ENCODE results near the gene DCT.
"Not testable (repeated sequence)": the region's sequence is repeated elsewhere in the genome, so short reads cannot be mapped to it uniquely, and the experiment has no call there.

Gene DCT

DNA sequence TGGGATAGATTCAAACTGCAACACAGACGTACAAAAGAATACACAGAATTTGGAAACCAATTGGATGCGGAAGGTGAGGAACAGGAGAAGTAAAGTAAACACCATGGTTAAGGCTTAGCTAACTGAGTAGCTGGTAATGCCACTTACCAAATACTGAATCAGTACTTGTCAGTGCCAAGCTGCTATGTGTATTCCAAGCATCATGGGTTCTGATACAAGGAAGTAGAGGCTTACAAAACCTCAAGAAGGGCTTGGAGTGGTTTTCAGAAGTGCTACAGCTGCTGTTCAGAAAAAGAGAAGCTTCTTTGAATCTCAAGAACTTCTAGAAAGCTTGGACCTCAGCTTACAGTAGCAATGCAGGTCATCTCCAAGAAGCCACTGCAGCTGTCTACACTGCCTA, 35.9 kb upstream of the DCT start:
- H3K4me3 ChIP-seq (replicated peaks; ENCODE audit: low read depth, low read length), result no peak overlapping the region
- DNase-seq (ENCODE audit: extremely low read depth, low read depth), result no peak
- TF ChIP-seq, protein P1, sequence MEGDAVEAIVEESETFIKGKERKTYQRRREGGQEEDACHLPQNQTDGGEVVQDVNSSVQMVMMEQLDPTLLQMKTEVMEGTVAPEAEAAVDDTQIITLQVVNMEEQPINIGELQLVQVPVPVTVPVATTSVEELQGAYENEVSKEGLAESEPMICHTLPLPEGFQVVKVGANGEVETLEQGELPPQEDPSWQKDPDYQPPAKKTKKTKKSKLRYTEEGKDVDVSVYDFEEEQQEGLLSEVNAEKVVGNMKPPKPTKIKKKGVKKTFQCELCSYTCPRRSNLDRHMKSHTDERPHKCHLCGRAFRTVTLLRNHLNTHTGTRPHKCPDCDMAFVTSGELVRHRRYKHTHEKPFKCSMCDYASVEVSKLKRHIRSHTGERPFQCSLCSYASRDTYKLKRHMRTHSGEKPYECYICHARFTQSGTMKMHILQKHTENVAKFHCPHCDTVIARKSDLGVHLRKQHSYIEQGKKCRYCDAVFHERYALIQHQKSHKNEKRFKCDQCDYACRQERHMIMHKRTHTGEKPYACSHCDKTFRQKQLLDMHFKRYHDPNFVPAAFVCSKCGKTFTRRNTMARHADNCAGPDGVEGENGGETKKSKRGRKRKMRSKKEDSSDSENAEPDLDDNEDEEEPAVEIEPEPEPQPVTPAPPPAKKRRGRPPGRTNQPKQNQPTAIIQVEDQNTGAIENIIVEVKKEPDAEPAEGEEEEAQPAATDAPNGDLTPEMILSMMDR (IDR thresholded peaks at IDR 0.05; ENCODE audit: low read depth, low read length, missing control alignments), result no peak

DNA sequence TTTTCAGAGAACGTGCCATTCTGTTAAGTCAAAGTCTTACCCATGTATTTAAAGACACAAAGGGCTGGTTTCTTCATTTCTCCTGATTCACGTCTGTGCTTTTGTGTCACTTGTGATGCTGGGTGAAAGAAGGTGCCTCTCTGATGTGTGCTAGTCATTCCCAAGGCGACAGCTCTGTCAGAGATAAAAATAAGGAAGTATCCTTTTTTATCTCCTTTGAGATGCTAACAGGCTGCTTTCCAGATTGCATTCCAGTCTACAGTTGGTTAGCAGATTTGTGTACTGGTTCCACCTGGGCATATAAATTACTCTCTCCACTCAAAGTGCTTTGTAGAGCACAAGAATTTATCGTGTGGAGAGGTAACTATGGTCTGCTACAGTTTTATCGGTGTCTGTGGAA, 33.5 kb upstream of the DCT start:
- no peak overlapping the region for H3K4me3 ChIP-seq (replicated peaks; ENCODE audit: low read depth, low read length)
- DNase-seq (ENCODE audit: extremely low read depth, low read depth), result no peak
- TF ChIP-seq, protein P1 (IDR thresholded peaks at IDR 0.05; ENCODE audit: low read depth, low read length, missing control alignments), result no peak

DNA sequence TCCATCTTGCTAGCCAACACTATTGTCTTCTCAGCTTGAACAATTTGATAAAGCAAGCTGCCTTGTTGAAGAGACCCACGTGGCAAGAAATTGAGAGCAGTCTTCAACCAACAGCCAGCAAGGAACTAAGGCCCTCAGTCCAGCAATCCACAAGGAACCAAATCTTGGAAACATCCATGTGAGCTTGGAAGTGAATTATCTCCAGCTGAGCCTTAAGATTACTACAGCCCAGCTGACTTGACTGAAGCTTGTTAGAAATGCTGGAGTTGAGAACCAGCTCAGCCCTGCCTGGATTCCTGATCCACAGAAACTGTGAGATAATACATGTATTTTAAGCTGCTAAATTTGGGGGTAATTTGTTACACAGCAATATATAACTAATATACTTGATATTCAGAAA, 26.2 kb upstream of the DCT start:
- DNase-seq (ENCODE audit: extremely low read depth, low read depth), result no peak
- TF ChIP-seq, protein P1 (IDR thresholded peaks at IDR 0.05; ENCODE audit: low read depth, low read length, missing control alignments), result no peak
- H3K4me3 ChIP-seq (replicated peaks; ENCODE audit: low read depth, low read length), result no peak overlapping the region

DNA sequence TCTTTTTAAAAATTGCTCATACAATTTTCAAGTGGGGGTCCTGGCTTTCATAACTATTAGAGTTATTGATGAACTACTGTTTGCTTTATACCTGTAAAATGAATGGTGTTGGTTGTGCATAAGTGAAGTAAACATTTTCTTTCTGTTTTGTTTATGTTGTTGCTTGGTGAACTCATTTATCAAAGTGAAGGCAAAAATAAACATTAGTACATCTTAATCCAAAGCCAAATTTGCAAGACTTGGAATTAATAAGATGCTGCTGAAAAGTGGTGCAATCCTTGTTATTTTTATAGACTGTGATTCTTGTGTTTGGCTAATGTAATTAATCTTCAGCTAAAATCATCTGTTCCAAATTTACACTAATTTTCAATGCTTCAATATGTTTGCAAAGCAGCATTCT, 24.4 kb upstream of the DCT start:
- TF ChIP-seq, protein P1 (IDR thresholded peaks at IDR 0.05; ENCODE audit: low read depth, low read length, missing control alignments), result no peak
- DNase-seq (ENCODE audit: extremely low read depth, low read depth), result no peak
- no peak overlapping the region for H3K4me3 ChIP-seq (replicated peaks; ENCODE audit: low read depth, low read length)

DNA sequence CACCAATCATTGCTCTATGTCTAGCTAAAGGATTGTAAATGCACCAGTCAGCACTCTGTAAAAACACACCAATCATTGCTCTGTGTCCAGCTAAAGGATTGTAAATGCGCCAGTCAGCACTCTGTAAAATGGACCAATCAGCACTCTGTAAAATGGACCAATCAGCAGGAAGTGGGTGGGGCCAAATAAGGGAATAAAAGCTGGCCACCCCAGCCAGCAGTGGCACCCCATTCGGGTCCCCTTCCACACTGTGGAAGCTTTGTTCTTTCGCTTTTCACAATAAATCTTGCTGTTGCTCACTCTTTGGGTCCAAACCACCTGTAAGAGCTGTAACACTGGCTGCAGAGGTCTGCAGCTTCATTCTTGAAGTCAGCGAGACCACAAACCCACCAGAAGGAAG, 19.3 kb upstream of the DCT start:
- DNase-seq (ENCODE audit: extremely low read depth, low read depth); H3K4me3 ChIP-seq (replicated peaks; ENCODE audit: low read depth, low read length): not testable (repeated sequence)

DNA sequence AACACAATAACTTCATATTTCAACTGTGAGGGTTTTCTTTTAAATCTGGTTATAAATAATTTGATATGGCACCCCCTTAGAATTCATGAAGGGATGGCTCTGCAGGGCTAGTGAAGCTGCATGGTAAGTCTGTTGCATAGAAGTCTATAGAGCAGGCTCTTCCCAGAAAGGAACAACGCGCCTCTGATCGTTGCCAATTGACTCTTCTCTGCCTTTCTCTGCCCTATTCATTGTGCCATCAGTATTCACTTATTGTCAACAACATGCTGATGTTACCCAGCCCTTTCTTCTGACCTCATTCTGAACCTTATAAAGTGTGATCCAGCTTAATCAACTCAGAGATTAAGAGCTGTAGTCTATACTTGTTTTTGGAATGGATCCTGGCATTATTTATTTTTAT, 16.3 kb upstream of the DCT start:
- TF ChIP-seq, protein P1 (IDR thresholded peaks at IDR 0.05; ENCODE audit: low read depth, low read length, missing control alignments), result no peak
- H3K4me3 ChIP-seq (replicated peaks; ENCODE audit: low read depth, low read length), result no peak overlapping the region
- DNase-seq (ENCODE audit: extremely low read depth, low read depth), result no peak

DNA sequence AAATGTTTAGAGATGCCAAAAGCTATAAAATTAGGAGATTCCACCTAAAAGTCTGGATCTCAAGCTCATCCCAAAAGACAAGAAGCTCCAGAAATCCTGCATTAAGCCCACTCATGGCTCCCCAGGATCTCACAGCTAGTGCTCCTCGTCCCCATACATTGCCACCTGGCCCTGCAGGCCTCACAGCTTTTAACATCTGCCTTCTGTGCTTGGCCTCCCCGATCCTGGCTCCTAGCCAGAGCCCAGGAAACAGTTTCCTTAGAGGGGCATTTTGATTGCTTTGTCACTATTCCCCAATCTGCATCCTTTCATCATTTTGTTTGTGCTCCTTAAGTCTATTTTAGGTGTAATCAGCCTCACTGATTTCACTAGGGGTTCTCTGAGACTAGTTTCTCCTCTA, 14.5 kb upstream of the DCT start:
- no peak for DNase-seq (ENCODE audit: extremely low read depth, low read depth)
- no peak overlapping the region for H3K4me3 ChIP-seq (replicated peaks; ENCODE audit: low read depth, low read length)
- TF ChIP-seq, protein P1 (IDR thresholded peaks at IDR 0.05; ENCODE audit: low read depth, low read length, missing control alignments), result no peak
